ENCODE results near the gene LRRC43.

LRRC43 gene, protein sequence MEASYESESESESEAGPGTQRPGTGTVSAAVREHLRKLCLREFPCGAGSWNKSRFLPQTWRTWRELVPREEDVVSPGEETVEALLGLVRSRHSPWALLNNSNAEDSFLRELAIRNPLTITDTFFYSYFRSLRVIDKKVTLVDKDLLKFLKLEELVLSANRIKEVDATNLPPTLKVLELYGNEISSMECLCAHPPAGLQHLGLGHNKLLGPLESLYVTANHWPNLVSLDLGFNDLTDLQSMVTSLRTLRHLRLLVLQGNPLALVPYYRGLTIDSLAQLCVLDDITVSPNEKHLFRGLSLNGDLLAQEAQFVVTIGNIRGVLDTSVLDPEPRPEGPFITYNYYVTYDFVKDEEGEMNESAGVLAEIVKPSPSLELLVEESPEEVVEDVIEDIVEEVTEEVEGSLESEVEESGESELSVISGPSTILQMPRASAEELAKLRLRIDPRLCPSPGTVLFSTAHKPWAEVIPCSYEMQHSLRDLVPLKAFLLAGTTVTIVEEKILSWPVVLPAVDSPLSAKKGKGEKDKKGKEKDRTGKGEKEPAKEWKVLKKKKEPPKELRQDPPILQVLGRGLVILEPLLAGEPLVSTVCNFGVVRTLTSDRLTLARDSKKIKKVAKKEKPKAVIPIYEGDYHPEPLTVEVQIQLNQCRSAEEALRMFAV

DNA sequence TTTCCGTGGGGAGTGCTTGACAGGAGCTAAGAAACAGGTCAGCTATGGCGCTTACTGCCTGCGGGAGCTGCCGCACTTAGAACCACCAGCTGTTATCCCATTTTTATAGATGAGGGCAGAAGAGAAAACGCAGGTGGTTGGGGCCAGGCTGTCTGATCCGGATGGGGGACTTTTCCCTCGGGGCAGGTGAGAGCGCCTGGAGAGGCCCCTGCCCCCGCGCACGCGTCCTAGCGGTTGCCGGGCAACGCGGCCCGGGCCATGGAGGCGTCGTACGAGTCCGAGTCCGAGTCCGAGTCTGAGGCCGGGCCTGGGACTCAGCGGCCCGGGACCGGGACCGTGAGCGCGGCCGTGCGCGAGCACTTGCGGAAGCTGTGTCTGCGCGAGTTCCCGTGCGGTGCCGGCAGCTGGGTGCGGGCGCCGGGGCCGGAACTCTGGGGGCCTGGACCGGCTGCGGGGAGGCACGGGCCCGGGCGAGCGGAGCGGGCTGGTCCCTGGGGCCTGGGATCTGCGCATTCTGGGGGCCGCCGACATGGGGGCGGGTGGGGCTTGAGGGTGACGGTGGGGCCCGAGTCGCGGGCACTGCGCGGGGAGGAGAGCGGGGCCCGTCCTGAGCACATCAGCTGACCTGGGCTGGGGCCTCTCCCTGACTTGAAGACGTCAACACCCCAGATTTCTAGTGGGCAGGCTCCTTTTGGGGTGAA lies at the start of gene LRRC43:
Gene LRRC43, plus strand, starts transcription at position 237 of the 701 bp plus-strand sequence. Its CDS starts 22 bp downstream, at position 259.
- DNase-seq, result peak; percentile 41

DNA sequence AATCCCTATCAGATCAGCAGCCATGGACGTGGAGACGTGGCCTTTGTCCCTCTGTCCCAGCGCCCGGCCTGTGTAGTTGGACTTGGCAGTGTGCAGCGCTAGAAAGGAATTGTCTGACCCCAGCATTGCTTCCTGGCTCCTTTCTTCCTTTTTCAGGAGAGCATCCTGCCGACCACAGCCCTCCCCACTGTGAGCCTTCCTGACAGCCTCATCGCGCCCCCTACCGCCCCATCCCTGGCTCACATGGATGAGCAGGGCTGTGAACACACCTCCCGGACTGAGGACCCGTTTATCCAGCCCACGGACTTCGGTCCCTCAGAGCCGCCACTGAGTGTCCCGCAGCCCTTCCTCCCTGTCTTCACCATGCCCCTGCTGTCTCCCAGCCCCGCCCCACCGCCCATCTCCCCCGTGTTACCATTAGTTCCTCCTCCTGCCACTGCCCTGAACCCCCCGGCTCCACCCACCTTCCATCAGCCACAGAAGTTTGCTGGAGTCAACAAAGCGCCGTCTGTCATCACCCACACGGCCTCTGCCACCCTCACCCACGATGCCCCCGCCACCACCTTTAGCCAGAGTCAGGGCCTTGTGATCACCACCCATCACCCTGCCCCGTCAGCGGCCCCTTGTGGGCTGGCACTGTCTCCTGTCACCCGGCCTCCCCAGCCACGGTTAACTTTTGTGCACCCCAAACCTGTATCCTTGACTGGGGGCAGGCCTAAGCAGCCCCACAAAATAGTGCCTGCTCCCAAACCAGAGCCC lies 49.6 kb upstream of the LRRC43 start:
- no peak for DNase-seq

DNA sequence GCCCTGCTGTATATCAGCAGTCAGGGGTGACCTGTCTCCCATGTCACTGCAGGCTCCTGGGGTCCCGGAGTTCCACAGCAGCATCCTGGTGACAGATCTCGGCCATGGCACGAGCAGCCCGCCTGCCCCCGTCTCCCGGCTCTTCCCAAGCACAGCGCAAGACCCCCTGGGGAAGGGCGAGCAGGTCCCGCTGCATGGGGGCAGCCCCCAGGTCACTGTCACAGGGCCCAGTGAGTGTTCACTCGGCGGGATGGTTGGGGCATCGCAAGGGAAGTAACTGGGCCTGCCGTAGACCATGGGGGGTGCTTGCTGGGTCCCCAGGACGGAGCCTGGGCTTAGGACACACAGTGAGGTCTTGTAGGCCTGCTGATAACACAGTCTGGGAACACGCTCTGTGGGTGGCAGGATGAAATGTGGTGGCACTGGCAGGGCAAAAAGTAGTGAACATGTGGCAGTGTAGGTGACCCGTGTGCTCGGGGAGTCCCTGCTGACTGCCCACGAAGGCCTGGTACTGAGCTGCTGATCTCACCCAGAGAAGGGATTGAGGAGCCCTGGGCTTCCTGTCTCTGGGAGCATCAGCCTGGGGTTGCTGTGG lies 47.4 kb upstream of the LRRC43 start:
- no peak for DNase-seq

DNA sequence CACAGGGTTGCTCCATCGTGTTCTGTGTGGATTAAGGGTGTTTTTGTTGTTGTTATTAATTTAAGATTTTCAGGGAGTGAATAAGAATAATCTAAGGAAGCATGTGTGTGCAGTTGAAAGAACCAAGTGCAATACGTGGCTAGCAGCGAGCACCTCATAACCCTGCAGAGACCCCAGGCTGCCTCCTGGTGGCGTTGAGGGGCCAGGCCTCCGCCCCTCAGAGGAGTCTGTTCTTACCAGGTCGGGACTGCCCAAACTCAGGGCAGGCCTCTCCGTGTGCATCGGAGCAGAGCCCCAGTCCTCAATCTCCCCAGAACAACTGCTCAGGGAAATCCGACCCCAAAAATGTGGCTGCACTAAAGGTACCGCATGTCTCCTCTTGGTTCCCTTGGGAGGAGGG lies 45.7 kb upstream of the LRRC43 start:
- DNase-seq, result no peak

DNA sequence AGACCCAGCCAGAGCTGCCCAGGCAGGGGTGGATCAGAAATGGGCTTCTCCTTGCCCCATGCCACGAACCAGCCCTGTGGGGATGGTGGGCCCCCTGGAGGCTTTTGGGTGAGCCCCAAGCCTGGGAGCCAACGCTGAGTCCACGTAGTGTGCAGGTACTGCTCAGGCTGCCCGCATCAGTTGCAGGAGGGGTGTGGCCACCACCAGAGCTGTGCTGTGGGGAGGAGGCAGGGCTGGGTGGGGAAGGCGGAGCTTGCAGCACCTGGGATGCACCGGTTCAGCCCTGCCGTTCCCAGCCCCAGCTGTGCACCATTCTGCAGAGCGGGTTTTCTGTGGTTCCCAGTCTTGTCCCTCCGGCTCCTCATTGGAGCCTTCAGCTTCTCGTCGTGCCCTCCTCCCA lies 45.2 kb upstream of the LRRC43 start:
- DNase-seq, result peak; percentile 64

DNA sequence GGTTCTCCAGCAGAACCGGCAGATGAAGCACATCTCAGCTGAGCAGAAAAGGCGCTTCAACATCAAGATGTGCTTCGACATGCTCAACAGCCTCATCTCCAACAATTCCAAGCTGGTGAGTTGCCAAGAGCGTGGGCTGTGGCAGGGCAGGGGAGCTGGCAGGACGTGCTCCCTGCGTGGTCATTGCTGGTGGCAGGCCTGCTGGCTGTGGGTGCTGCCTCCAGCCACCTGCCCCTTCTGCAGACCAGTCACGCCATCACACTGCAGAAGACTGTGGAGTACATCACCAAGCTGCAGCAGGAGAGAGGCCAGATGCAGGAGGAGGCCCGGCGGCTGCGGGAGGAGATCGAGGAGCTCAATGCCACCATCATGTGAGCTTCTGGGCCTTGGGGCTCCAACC lies 44.7 kb upstream of the LRRC43 start:
- no peak for DNase-seq

DNA sequence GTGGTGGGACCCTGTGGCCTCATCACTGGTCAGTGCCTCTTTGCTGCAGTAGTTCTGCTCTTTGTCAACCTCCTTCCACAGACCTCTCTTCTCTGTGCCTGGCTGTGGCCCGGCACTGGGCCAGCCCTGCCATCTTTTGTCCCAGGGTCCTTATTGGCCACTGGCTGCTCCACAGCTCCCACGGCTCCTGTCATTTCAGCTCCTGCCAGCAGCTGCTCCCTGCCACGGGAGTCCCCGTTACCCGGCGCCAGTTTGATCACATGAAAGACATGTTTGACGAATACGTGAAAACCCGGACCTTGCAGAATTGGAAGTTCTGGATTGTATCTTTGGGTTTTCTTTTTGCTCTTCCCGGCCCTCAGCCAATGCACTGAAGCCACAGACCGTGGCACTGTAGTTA lies 44.3 kb upstream of the LRRC43 start:
- no peak for DNase-seq

DNA sequence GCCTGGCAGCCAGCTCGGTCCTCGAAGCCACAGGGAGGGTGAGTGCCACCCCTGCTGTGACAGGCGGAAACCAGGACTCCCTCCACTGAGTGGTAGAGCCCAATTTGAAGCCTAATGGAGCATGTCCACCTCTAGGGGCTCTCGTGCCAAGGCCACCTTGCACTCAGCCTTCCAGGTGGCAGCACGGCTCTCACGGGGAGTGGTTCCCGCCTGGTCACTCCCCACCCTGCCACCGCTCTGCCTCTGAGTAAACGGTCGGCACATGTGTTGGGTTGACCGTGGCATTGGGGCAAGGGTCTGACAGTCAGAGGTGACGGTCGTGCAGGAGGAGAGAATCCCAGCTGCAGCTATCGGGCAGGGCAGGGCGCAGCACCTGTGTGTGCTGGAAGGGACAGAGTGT lies 43.7 kb upstream of the LRRC43 start:
- peak; percentile 36 for DNase-seq

DNA sequence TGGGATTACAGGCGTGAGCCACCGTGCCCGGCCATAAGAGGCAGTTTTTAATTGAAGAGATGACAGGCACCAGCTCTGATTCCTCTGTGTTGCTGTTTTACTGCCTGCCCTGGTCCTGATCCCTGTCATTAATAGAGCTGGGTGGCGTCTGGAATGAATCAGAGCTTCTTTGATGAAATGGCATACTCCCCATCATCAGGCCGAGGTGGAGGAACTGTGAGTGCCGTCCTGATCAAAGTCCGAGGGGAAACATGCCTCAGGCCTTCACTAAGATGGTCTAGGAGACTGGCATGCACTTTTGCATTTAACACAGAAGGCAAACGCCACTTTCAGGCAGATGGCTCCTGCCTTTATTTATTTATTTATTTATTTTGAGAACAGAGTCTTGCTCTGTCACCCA lies 43.0 kb upstream of the LRRC43 start:
- DNase-seq, result no peak

DNA sequence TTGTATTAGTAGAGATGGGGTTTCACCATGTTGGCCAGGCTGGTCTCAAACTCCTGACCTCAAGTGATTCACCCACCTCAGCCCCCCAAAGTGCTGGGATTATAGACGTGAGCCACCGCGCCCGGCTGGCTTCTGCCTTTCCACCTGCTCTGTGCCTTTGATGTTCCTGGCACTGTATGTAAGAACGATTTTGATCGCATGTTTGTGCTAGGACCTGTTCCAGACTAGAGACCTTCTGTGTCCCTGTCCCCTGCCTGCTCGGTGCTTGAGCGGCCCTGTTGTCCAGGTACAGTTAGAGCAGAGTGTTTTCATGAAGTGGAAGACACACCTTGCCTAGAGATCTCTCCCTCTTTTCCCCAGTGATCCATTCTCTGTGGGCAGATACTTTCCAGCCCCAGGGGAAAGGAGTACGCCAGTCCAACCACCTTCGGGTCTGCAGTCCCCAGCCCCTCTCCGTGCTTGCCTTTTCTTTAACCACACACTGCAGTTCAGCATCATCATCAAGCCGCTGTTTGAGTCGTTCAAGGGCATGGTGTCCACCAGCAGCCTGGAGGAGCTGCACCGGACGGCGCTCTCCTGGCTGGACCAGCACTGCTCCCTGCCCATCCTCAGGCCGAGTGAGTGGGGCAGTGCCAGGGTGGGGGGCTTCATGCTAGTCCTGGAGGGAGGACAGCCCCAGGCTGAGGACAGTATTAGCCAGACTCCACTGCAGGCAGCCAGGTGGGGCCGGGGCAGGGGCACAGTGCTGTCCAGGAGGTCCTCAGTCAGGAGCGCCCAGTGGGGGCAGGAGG lies 42.3 kb upstream of the LRRC43 start:
- no peak for DNase-seq

DNA sequence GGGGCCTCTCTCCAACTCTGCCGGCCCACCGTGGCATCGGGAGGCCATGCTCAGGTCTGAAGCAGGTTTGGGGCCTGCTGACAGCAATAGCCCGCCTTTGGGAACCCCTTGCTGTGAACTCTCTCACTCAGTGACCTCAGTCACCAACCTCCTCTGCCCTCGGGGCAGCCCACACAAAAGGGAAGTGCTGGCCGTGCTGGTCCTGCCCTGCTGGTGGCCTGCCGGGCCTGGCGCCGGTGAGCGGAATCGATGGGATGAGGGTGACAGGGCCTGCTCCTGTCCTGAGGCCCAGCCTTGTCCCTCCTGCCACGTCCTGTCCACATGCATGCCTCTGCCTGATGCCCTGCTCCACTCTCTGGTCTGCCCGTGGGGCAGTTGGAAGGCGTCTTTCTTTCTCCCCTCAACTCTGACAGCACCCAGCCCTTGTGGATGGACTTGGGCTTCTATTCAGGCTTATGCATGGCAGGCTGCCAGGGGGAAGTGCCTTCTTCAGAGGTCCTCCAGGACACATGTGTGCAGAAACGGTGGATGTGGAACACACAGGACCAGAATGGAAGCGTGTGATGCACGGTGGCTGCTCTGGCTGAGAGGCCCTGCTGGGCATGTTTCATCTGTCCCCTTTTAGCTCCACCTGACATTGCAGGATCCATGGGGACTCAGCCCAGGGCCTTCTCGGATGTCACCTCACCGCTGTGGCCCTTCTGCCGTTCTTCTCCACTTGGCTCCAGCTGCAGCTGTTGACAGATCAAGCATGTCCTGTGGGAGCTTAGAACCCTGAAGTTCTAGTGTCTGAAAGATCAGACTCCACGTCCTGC lies 40.8 kb upstream of the LRRC43 start:
- no peak for DNase-seq

DNA sequence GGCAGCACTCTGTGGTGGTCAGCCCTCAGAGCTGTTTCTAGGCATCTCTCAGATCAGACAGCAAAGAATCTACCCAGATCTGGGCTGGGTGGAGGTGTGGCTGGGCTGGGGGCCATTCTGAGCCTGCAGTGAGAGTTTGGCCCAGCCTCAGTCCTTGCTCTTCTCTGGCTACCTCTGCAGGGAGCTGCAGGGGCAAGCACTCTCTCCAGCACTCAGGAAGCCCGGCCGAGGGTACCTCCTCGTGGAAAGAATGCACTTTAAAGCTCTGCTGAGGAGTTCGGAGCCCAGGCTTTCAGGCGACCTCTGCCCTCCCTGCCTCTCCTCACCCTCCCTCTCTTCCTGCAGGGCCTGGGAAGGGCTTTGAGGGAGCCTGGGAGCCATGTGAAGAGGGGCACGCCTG lies 40.1 kb upstream of the LRRC43 start:
- DNase-seq, result no peak

DNA sequence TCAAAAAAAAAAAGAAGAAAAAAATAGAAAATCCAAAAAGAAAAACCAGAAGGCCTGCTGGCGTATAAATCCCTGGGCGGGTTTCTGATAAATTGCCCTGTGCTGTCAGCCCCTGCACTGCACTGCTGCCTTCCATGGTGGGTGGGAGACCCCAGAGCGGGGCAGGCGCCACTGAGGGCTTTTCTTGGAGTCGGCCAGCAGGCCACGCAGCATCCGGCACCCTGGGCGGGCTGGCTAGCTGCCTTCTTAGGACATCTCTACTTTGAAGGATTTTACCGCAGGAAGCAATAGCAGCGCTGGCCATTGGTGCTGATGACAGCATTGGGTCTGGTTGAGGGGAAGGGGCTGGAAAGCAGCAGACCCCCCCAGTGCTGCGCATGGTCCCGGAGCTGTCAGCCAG lies 38.0 kb upstream of the LRRC43 start:
- no peak for DNase-seq

DNA sequence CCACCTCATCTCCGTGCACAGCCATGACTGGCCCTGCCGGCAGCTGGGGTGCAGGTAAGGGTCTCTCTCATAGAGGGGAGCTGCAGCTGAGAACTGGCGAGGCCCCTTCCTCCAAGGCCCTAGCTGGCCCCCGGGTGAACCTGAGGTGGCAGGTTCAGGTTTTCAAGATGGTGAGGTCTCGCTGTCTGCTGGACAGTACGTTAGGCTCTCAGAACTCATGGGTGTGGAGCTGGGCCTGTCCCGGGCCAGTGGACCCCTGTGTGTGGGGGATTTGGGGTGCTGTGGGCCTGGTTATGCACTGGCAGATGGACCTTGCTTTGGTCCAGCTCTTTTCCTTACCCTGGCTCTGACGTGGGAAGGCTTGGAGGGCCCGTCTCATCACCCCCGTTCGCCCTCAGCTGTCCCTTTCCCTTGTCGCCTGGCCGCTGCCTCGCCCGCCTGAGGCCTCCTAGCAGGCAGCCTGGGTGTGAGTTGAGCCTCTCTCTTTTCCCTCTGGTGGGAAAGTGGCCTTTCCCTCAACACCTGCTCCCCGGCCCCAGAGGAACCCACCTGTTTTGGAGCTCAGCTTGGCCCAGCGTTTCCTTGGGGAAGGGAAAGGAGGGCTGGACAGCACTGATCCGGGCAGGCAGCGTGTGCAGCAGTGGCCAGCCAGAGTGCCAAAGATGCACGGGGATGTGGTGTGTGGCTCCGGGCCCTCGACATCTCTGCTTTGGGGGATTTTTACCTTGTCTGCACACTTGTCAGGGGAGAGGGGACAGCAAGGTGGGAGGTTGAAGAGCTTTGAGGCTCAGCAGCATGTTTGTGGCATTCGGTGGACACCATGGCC lies 37.2 kb upstream of the LRRC43 start:
- DNase-seq, result no peak

DNA sequence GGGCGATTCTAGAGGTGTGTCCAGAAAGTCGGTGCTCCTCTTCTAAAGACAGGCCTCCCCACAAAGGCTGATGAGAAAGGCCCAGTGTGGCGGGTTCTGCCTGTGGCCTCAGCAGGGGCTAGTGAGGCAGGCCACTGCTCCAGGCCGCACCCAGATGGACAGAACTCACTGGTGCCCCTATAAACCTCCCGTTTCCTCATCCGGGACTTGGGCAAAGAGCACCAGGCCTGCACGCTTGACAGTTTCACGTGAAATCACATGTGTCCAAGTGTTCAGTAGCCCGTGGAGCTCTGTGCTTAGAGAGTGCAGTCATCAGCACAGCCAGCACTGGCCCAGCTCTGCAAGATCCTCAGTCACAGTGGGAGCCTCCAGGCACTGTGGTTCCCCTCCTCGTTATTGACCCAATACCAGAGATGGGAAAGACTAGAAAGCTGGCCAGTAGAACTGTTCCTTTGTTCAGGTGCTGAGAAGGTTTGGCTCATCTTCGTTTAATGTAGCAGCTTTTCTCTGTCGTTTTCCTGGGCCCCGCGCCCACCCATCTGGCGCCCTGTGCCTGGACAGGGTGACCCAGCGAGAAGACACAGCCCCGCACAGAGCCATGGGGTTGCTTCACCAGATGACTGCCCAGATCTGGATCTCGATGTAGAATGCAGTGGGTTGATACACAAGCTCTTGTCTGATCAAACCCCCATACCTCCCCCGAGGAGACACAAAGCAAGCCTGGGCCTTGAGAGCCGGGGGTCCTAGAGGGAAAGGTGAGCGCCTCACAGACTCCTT lies 35.2 kb upstream of the LRRC43 start:
- DNase-seq, result no peak

DNA sequence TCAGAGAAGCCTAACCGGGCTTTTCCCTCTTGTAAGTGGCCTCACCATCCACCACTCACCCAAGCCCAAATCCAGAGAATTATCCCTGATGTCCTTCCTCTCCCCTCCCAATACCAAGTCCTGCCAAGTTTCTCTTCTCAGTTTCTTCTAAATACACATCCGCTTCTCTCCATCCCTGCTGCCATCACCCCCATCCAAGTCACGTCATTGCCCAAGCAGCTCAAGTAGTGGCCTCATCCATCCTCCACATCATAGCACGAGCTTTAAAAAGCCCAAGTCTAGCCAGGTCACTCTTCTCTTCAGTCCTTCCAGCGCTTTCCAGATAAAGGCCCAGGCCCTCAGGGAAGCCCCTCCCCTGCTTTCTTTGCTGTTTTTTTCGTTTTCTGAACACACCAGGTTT lies 34.3 kb upstream of the LRRC43 start:
- no peak for DNase-seq

DNA sequence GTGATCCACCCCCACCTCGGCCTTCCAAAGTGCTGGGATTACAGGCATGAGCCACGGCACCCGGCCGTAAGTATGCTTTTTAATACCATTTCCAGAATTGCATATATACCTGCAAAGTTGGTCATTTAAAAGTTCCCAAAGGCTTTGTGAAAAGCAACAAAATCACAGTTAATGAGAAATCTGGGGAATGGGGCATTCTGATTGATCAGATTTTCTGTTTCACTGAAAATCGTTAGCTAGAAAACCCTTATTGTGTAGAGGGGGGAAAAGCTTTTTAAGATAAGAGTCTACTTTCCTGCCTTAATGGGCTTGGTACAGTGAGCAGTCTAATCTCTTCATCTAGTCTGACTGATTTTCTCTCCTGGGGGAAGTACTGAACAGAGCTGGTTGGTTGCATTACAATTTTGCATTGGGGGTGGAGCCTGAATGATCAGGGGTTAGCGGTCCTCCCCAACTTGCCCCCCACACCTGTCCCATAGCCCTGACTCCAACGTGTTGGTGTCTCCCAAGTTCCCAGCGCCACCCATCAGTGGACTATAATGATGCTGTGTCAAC lies 32.7 kb upstream of the LRRC43 start:
- no peak for DNase-seq

DNA sequence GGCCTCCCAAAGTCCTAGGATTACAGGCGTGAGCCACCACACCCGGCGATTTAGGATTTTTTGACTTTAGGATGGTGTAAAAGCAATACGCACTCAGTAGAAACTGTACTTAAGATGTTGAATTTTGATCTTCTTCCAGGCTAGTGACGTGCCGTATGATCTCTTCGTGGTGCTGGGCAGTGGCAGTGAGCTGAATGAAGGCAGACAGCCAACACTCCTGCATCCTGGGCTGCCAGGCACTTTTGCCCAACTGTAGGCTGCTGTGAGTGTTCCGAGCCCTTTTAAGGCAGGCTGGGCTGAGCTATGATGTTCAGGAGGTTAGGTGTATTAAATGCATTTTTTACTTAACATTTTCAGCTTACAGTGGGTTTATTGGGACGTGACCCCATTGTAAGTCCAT lies 30.2 kb upstream of the LRRC43 start:
- DNase-seq, result no peak

DNA sequence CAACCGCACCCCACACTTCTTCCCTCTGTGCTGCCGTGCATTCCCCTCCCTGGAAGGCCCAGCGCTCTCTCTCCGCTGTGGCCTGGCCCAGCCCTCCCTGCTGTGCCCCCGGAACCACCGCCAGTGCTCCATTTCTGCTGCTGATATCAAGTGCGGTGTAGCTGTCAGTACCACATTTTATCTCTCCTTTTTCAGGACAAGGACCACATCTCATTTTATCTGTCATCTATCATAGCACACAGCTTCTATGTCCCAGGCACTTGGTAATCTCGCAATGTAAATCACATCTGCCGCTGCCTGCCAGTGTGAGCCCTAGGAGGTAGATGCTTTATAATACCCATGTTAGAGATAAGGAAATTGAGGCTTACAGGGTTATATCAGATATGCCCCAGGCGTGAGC lies 27.2 kb upstream of the LRRC43 start:
- DNase-seq, result no peak

Data from NCI-H187 treated with DMSO at 0.1 percent for 48 hours (cell line).